ENCODE results near the gene TGM6. TPM values are rescaled to one million over a fixed set of nuclear protein-coding genes. Genes with fewer than 3 reads are reported as not detected.

TGM6 gene
- total RNA-seq, 1 donor from 2014 or later = not detected

DNA sequence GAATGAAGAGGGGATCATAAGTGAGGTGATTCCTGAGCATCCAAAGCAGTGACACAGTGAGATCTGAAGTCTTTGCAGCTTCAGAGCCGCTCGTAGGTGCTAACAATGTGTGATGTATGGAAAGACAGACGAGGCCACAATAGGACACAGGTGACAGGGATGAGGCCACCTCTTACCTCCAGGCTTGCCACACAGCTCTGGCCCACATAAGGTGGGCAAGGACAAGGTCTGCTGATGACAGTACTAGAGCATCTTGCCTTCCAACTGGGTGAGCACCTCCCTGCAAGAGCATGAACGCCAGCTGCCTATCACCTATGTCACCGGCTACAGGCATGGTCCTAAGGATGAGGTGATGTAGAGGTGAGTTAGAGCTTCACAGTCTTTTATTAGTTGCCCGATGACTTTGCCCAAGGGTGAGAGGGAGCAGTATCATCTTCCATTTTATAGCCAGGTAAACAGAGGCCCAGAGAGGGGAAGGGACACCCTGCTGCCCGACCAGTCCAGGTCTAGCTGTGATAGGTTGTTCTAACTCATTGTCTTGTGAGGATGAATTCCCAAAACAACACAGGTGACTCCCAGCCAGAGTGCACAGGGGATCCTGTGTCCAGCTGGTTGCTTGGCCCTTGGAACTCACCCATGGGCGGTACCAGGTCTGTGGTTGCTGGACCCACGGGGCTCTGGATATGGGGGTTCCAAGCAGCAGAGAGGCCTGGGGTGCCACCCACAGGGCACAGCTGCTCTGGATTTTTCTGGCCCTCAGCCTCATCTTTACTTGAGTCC is 6.2 kb upstream of the TGM6 start:
- H3K27me3 ChIP-seq = peaks cover 26% of the 10 kb centered on the region
- ATAC-seq (no peak), DNase-seq (no peak)
- H3K4me1 ChIP-seq = no peaks in the 10 kb centered on the region
- intact Hi-C loops (cut with DNase I) = no loop called here
- H3K4me3 ChIP-seq = no peak overlapping the region
- no peak overlapping the region for H3K27ac ChIP-seq
- H3K9me3 ChIP-seq = no peaks in the 10 kb centered on the region
- H3K36me3 ChIP-seq = no peaks in the 10 kb centered on the region
- TF ChIP-seq, protein P1, sequence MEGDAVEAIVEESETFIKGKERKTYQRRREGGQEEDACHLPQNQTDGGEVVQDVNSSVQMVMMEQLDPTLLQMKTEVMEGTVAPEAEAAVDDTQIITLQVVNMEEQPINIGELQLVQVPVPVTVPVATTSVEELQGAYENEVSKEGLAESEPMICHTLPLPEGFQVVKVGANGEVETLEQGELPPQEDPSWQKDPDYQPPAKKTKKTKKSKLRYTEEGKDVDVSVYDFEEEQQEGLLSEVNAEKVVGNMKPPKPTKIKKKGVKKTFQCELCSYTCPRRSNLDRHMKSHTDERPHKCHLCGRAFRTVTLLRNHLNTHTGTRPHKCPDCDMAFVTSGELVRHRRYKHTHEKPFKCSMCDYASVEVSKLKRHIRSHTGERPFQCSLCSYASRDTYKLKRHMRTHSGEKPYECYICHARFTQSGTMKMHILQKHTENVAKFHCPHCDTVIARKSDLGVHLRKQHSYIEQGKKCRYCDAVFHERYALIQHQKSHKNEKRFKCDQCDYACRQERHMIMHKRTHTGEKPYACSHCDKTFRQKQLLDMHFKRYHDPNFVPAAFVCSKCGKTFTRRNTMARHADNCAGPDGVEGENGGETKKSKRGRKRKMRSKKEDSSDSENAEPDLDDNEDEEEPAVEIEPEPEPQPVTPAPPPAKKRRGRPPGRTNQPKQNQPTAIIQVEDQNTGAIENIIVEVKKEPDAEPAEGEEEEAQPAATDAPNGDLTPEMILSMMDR (IDR thresholded peaks at IDR 0.05) = no peak

DNA sequence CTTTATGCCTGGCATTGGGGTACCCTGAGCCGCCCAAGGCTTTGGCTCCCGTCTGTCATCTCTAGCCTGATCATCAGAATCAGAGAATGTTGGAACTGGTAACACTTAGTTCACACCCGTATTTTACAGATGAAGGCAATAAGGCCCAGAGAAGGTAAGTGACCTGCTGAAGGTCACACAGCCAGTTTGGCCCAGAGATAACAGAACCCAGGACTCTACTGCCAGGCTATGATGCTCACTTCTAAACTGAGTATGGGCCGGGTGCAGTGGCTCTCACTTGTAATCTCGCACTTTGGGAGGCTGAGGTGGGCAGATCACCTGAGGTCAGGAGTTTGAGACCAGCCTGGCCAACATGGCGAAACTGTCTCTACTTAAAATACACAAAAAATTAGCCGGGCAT is 1.8 kb upstream of the TGM6 start:
- TF ChIP-seq, protein P1 (IDR thresholded peaks at IDR 0.05) = no peak
- H3K36me3 ChIP-seq = no peaks in the 10 kb centered on the region
- no peak overlapping the region for H3K27ac ChIP-seq
- H3K9me3 ChIP-seq = no peaks in the 10 kb centered on the region
- no peak for DNase-seq
- no peak overlapping the region for H3K4me3 ChIP-seq
- no peaks in the 10 kb centered on the region for H3K27me3 ChIP-seq
- ATAC-seq = no peak
- intact Hi-C loops (cut with DNase I) = no loop called here
- H3K4me1 ChIP-seq = no peaks in the 10 kb centered on the region

DNA sequence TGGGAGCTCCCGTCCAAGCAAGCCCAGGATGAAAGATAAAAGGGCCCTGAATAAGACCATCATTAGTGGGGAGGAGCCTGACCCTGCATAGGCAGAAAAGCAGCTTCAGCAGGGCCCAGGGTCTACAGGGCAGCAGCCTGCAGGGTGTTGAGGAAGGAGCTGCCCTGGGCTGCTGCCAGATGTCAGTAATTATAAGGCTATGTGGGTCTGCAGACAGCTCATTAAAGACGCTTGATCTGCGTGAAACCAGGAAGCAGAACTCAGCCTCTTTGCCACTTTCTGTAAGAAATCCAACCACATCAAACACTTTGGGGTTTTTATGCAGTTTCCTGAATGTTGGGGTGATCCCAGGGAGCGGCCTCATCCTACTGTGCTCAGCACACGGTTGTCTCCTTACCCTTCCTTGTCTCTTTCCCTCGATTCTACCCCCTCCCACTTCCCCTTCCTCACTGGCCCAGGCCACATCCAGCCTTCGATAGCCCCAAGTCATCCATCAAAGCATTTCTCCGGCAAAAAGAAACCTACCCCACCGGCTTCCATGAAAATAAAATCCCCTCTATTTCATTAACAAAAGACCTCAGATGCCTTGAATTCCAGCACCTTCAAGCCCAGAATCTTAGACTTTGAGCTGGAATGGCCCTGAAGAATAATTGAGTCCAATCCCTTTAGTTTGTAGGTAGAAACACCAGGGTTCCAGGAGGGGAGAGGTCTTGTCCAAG is 1.0 kb upstream of the TGM6 start:
- intact Hi-C loops (cut with DNase I) = no loop called here
- DNase-seq (no peak), ATAC-seq (no peak)
- no peak overlapping the region for H3K27ac ChIP-seq
- H3K27me3 ChIP-seq = no peaks in the 10 kb centered on the region
- no peak overlapping the region for H3K4me3 ChIP-seq
- H3K36me3 ChIP-seq = no peaks in the 10 kb centered on the region
- TF ChIP-seq, protein P1 (IDR thresholded peaks at IDR 0.05) = no peak
- H3K4me1 ChIP-seq = no peaks in the 10 kb centered on the region
- H3K9me3 ChIP-seq = no peaks in the 10 kb centered on the region

DNA sequence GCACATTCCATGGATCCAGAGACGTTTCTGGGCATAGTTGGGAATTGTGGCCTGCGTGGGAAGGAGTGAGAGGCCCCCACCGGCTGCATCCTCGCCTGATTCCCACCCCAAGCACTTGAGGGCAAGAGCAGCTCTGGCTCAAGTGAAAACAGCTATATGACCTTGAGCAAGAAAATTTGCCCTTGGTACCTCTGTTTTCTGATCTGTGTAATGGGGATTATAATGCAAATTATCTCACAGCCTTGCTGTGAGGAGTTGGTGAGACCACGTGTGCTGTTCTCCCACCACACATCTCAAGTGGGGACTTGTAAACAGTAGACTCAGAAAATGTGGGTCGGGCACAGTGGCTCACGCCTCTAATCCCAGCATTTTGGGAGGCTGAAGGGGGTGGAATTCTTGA is 602 bp downstream of the TGM6 start:
- H3K27me3 ChIP-seq = no peaks in the 10 kb centered on the region
- H3K36me3 ChIP-seq = no peaks in the 10 kb centered on the region
- intact Hi-C loops (cut with DNase I) = no loop called here
- DNase-seq (no peak), ATAC-seq (no peak)
- no peaks in the 10 kb centered on the region for H3K9me3 ChIP-seq
- no peak overlapping the region for H3K27ac ChIP-seq
- TF ChIP-seq, protein P1 (IDR thresholded peaks at IDR 0.05) = no peak
- H3K4me3 ChIP-seq = no peak overlapping the region
- H3K4me1 ChIP-seq = no peaks in the 10 kb centered on the region

DNA sequence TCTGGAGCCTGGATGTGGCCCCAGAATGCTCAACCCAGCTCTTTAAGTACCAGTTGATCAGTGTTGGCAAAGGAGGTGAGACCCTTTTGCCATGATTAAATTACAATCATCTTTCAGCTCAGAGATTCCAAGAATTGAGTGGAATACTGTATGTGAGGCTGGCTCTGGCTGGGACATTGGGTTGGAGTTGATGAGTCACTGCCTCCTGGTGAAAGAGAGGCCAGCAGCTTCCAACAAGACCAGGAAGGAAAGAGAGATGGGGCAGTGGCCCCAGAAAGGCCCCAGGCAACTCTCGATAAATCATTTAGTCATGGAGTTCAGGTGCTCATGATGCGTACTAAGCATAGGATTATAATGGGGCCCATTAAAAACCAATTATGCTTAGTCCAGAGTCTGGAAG is 2.1 kb downstream of the TGM6 start:
- intact Hi-C loops (cut with DNase I) = no loop called here
- ATAC-seq (no peak), DNase-seq (no peak)
- TF ChIP-seq, protein P1 (IDR thresholded peaks at IDR 0.05) = no peak
- Histone ChIP-seq H3K36me3 (no peaks in the 10 kb centered on the region), H3K27me3 (no peaks in the 10 kb centered on the region), H3K4me3 (no peak overlapping the region), H3K9me3 (no peaks in the 10 kb centered on the region), H3K4me1 (no peaks in the 10 kb centered on the region), H3K27ac (no peak overlapping the region)
